RPMI7951 (cell line): Measurements from ENCODE around the gene COL27A1. TPM values are rescaled to one million over a fixed set of nuclear protein-coding genes. Genes with fewer than 3 reads are reported as not detected.

Experiments
- DNase-seq: peaks from one replicate; pipeline ENCODE4 v3.0.0-alpha.2; 2012; ENCODE audit warnings: low read depth
- total RNA-seq: library from RNA; depleted of rRNA; stranded (reverse); fragments of >200 nt; shearing (Covaris generic); gene quantifications from 2 replicates; pipeline ENCODE4 v1.2.3, GENCODE V29; 2014; rRNA removed

COL27A1 gene
- total RNA-seq, 1 experiment from 2014 or later, result 2.8 TPM

- no peak for DNase-seq
Measured at GRCh38 chr9:114361542-114361941, 206.2 kb downstream of the COL27A1 start.

Other genes with a start within 250 kb of the COL27A1 start
- 0.48 and 4.6 TPM in 2 replicates for gene AMBP, start 77.2 kb upstream of the COL27A1 start, total RNA-seq
- 0.36 TPM in 1 of 2 replicates, not detected in the other for gene KIF12, start 56.2 kb upstream of the COL27A1 start, total RNA-seq
- gene ORM1, start 167.6 kb downstream of the COL27A1 start, total RNA-seq, result not detected in 2 replicates
- gene ORM2, start 174.3 kb downstream of the COL27A1 start, total RNA-seq, result not detected in 2 replicates
- 2.9 and 4.2 TPM in 2 replicates for gene AKNA, start 232.4 kb downstream of the COL27A1 start, total RNA-seq